CD14-positive monocyte (primary cell): Measurements from ENCODE around the gene ITPR1. TPM values are rescaled to one million over a fixed set of nuclear protein-coding genes. Genes with fewer than 3 reads are reported as not detected.

Experiments used
- DNase-seq, 3 donors: peaks; one replicate each; pipeline ENCODE4 v3.0.0-alpha.2; 2011 to 2022
- H2AFZ ChIP-seq: 2 replicates; pipeline ENCODE4 v1.6.0; 2012; ENCODE audit warnings: mild to moderate bottlenecking, low read depth, low read length, inconsistent platforms; ENCODE audit not compliant: insufficient read depth, poor library complexity, severe bottlenecking
- H3K27ac ChIP-seq, 2 donors: 1 replicate in 1 of 2; 2 replicates in 1 of 2; pipeline ENCODE4 v1.5.1; 2012 to 2013; ENCODE audit warnings: low read length in 2 of 2, control low read depth in 1 of 2, inconsistent platforms in 1 of 2, low read depth in 1 of 2, mild to moderate bottlenecking in 1 of 2
- H3K27me3 ChIP-seq, 2 donors: one replicate each; pipeline versions ENCODE4 v1.6.0 to v1.6.1; 2011 to 2013; ENCODE audit warnings: low read length in 2 of 2; ENCODE audit not compliant: control insufficient read depth in 2 of 2, insufficient read depth in 2 of 2
- H3K36me3 ChIP-seq, 2 donors: replicated peaks in 1 of 2; 1 replicate in 1 of 2; 2 replicates in 1 of 2; pipeline versions ENCODE4 v1.5.1 to v1.6.1; 2012 to 2013; ENCODE audit warnings: low read length in 2 of 2, control low read depth in 1 of 2, inconsistent platforms in 1 of 2, mild to moderate bottlenecking in 1 of 2; ENCODE audit not compliant: insufficient read depth in 2 of 2, control insufficient read depth in 1 of 2
- H3K4me1 ChIP-seq, 2 donors: 1 replicate in 1 of 2; 2 replicates in 1 of 2; pipeline versions ENCODE4 v1.5.1 to v1.6.1; 2012 to 2013; ENCODE audit warnings: low read length in 2 of 2, control low read depth in 1 of 2, inconsistent platforms in 1 of 2, mild to moderate bottlenecking in 1 of 2, moderate library complexity in 1 of 2; ENCODE audit not compliant: insufficient read depth in 2 of 2, control insufficient read depth in 1 of 2
- H3K4me2 ChIP-seq: replicated peaks from 2 replicates; pipeline ENCODE3; 2012; ENCODE audit warnings: low read length, moderate library complexity, mild to moderate bottlenecking; ENCODE audit not compliant: poor library complexity, severe bottlenecking; ENCODE audit errors: extremely low read depth
- H3K4me3 ChIP-seq, 3 experiments: fragments of 200-600 bp in 1 of 3; sonication (generic) in 1 of 3; replicated peaks in 1 of 3; 1 replicate in 2 of 3; 2 replicates in 1 of 3; pipeline ENCODE4 v1.5.1; 2011 to 2013; ENCODE audit warnings: low read length in 3 of 3, mild to moderate bottlenecking in 3 of 3, control low read depth in 2 of 3, low read depth in 2 of 3, inconsistent platforms in 1 of 3, moderate library complexity in 1 of 3
- H3K79me2 ChIP-seq: 2 replicates; pipeline ENCODE4 v1.6.0; 2012; ENCODE audit warnings: mild to moderate bottlenecking, control low read depth, inconsistent platforms, low read length, moderate library complexity; ENCODE audit not compliant: insufficient read depth
- H3K9ac ChIP-seq: 2 replicates; pipeline ENCODE4 v1.6.0; 2017; ENCODE audit warnings: low read length, mild to moderate bottlenecking; ENCODE audit not compliant: insufficient read depth, poor library complexity, severe bottlenecking
- H3K9me3 ChIP-seq, 2 donors: replicated peaks in 1 of 2; 1 replicate in 1 of 2; 2 replicates in 1 of 2; pipeline versions ENCODE4 v1.5.1 to v1.6.1; 2012 to 2013; ENCODE audit warnings: low read length in 2 of 2, control low read depth in 1 of 2; ENCODE audit not compliant: control insufficient read depth in 1 of 2, insufficient read depth in 1 of 2
- H4K20me1 ChIP-seq: 2 replicates; pipeline ENCODE4 v1.6.0; 2012; ENCODE audit warnings: mild to moderate bottlenecking, low read length, control low read depth, moderate library complexity; ENCODE audit not compliant: insufficient read depth
- H3K27ac Mint-ChIP-seq, 7 donors: one replicate each; pipeline ENCODE4 v1.8.0; 2020; ENCODE audit warnings: mild to moderate bottlenecking in 7 of 7, mixed read lengths in 7 of 7, moderate library complexity in 6 of 7, inconsistent platforms in 2 of 7
- H3K27me3 Mint-ChIP-seq, 3 donors: one replicate each; pipeline ENCODE4 v1.8.0; 2021 to 2022; ENCODE audit warnings: low read depth in 3 of 3, mild to moderate bottlenecking in 3 of 3, mixed read lengths in 3 of 3, moderate library complexity in 3 of 3, inconsistent platforms in 1 of 3
- H3K36me3 Mint-ChIP-seq, 2 donors: one replicate each; pipeline ENCODE4 v1.8.0; 2020; ENCODE audit warnings: mixed read lengths in 2 of 2, inconsistent platforms in 1 of 2, mild to moderate bottlenecking in 1 of 2
- H3K4me1 Mint-ChIP-seq: one replicate; pipeline ENCODE4 v1.8.0; 2020; ENCODE audit warnings: mild to moderate bottlenecking, mixed read lengths
- H3K4me3 Mint-ChIP-seq, 2 donors: one replicate each; pipeline ENCODE4 v1.8.0; 2020; ENCODE audit warnings: mild to moderate bottlenecking in 2 of 2, mixed read lengths in 2 of 2, moderate library complexity in 1 of 2
- H3K9me3 Mint-ChIP-seq, 7 donors: one replicate each; pipeline ENCODE4 v1.8.0; 2020 to 2022; ENCODE audit warnings: mixed read lengths in 7 of 7, mild to moderate bottlenecking in 6 of 7, moderate library complexity in 6 of 7, inconsistent platforms in 2 of 7
- CTCF ChIP-seq: fragments of 200-600 bp; IDR thresholded peaks from one replicate; pipeline ENCODE4 v1.8.0; 2022; ENCODE audit warnings: antibody characterized with exemption, mild to moderate bottlenecking
- WGBS: methylation state at CpG from one replicate; pipeline ENCODE4 v1.1.5; 2013; ENCODE audit warnings: missing lambda C conversion rate; ENCODE audit not compliant: insufficient coverage; 5-methylcytosine and 5-hydroxymethylcytosine counted together
- intact Hi-C, 2 donors: fragments of 100-400 bp; cut with micrococcal nuclease; formaldehyde crosslinking; loops; one replicate each; pipeline versions ENCODE4 v1.15.0 to v1.15.1; 2023
- polyA plus RNA-seq, 3 donors: library from polyadenylated mRNA; depleted of rRNA in 1 of 3; unstranded in 2 of 3; stranded (reverse) in 1 of 3; fragments of 300-500 nt in 2 of 3; fragments of >200 nt in 1 of 3; fragmentation: Illumina TruSeq in 2 of 3; gene quantifications; 1 replicate in 2 of 3; 2 replicates in 1 of 3; pipeline ENCODE4 v1.2.3, GENCODE V29; 2012 to 2021

Gene ITPR1
- polyA plus RNA-seq, 3 donors, result 3.2 to 21.1 (median 7.1) TPM

GRCh38 chr3:4637265-4637664 lies 144.1 kb downstream of the ITPR1 start:
- DNase-seq, result no peak
- Histone ChIP-seq H3K27ac (no peak overlapping the region), H2AFZ (no peak overlapping the region), H3K9me3 (no peaks in the 10 kb centered on the region), H4K20me1 (no peaks in the 10 kb centered on the region), H3K36me3 (peaks cover 30 to 56% of the 10 kb centered on the region in 2 donors), H3K4me1 (peaks cover 0 to 4% of the 10 kb centered on the region in 2 donors), H3K27me3 (no peaks in the 10 kb centered on the region), H3K9ac (no peak overlapping the region), H3K79me2 (no peaks in the 10 kb centered on the region), H3K4me2 (no peak overlapping the region), H3K4me3 (no peak overlapping the region)
- Mint-ChIP-seq H3K9me3 (no peaks in the 10 kb centered on the region), H3K27ac (no peak overlapping the region), H3K4me3 (peak overlapping the region in 1 of 2 donors; percentile 13), H3K36me3 (peaks cover 37 to 39% of the 10 kb centered on the region in 2 donors), H3K4me1 (peaks cover 3% of the 10 kb centered on the region), H3K27me3 (peaks cover 0 to 2% (median 0%) of the 10 kb centered on the region in 3 donors)
- WGBS, result 86% methylated on average over 2 of the region's 2 CpGs
- no peak for TF ChIP-seq CTCF
- intact Hi-C loops, result no loop called here

GRCh38 chr3:4641863-4642563 lies 148.9 kb downstream of the ITPR1 start:
- Mint-ChIP-seq H3K36me3 (peaks cover 66 to 74% of the 10 kb centered on the region in 2 donors), H3K9me3 (no peaks in the 10 kb centered on the region), H3K4me1 (no peaks in the 10 kb centered on the region), H3K4me3 (no peak overlapping the region), H3K27me3 (no peaks in the 10 kb centered on the region), H3K27ac (no peak overlapping the region)
- WGBS, result 100% methylated on average over 6 of the region's 9 CpGs
- Histone ChIP-seq H4K20me1 (no peaks in the 10 kb centered on the region), H3K27ac (no peak overlapping the region), H3K4me3 (no peak overlapping the region), H3K79me2 (no peaks in the 10 kb centered on the region), H3K9me3 (no peaks in the 10 kb centered on the region), H3K27me3 (no peaks in the 10 kb centered on the region), H3K9ac (no peak overlapping the region), H2AFZ (no peak overlapping the region), H3K36me3 (peaks cover 70 to 97% of the 10 kb centered on the region in 2 donors), H3K4me2 (no peak overlapping the region), H3K4me1 (no peaks in the 10 kb centered on the region)
- intact Hi-C loops, result no loop called here
- no peak for TF ChIP-seq CTCF
- DNase-seq, result no peak
